Neural progenitor cell (in vitro differentiated cells): ENCODE measurements around the gene PAPSS2.

Source experiments
- CTCF ChIP-seq: fragments of 200-600 bp; sonication (generic); IDR thresholded peaks from 2 replicates; pipeline ENCODE4 v1.5.1; 2017; ENCODE audit warnings: antibody characterized with exemption, mild to moderate bottlenecking
- EZH2 ChIP-seq: fragments of 200-600 bp; sonication (generic); IDR thresholded peaks from 2 replicates; pipeline ENCODE4 v1.6.1; 2017; ENCODE audit warnings: antibody characterized with exemption, mild to moderate bottlenecking, moderate library complexity
- EZH2phosphoT487 ChIP-seq: fragments of 200-600 bp; sonication (generic); IDR thresholded peaks from 2 replicates; pipeline ENCODE4 v1.6.1; 2017; ENCODE audit warnings: antibody characterized with exemption

DNA sequence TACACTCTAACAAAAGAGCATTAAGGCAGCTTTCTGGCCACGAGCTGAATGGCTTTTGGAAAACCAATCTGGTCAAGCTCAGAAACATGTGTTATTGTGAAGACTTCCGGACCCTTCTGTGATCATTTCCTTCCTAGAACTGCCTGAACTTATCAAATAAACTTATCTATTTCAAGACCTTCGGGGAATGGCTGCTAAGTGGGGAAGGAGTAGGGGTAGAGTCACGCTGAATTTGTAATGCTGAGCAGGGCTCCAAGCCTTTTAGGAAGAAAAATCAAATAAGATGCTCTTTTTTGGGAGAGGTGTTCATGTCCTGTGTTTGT, 56.6 kb downstream of the PAPSS2 start:
- no peak for TF ChIP-seq EZH2
- no peak for TF ChIP-seq CTCF
- TF ChIP-seq EZH2phosphoT487, result no peak
